Suprapubic skin (tissue), 4 donors: ENCODE results near the gene TMEM259. TPM values are rescaled to one million over a fixed set of nuclear protein-coding genes. Genes with fewer than 3 reads are reported as not detected.

ENCODE experiments used
- DNase-seq, 2 donors: peaks; one replicate each; pipeline ENCODE4 v3.0.0-alpha.2; 2019; ENCODE audit warnings: low spot score in 2 of 2
- H3K27ac ChIP-seq: fragments of 200-600 bp; sonication (generic); one replicate; pipeline ENCODE4 v1.5.1; 2019
- H3K27me3 ChIP-seq: fragments of 200-600 bp; sonication (generic); one replicate; pipeline ENCODE4 v1.5.1; 2019
- H3K36me3 ChIP-seq: fragments of 200-600 bp; sonication (generic); one replicate; pipeline ENCODE4 v1.5.1; 2019
- H3K4me1 ChIP-seq: fragments of 200-600 bp; sonication (generic); one replicate; pipeline ENCODE4 v1.5.1; 2019
- H3K4me3 ChIP-seq: fragments of 200-600 bp; sonication (generic); one replicate; pipeline ENCODE4 v1.5.1; 2019; ENCODE audit warnings: mild to moderate bottlenecking
- H3K9me3 ChIP-seq: fragments of 200-600 bp; sonication (generic); one replicate; pipeline ENCODE4 v1.5.1; 2019
- CTCF ChIP-seq, 2 donors: fragments of 200-600 bp in 1 of 2; fragments of 450-650 bp in 1 of 2; sonication (generic) in 1 of 2; IDR thresholded peaks; one replicate each; pipeline ENCODE4 v1.5.1; 2016 to 2019; ENCODE audit warnings: antibody characterized with exemption in 2 of 2, mild to moderate bottlenecking in 1 of 2, moderate library complexity in 1 of 2
- EP300 ChIP-seq: sonication (generic); formaldehyde crosslinking; IDR thresholded peaks from one replicate; pipeline ENCODE4 v1.6.1; 2017; ENCODE audit warnings: antibody characterized with exemption
- POLR2A ChIP-seq, 2 donors: fragments of 450-650 bp; IDR thresholded peaks; one replicate each; pipeline ENCODE4 v1.6.1; 2017; ENCODE audit warnings: antibody characterized with exemption in 2 of 2, mild to moderate bottlenecking in 2 of 2, moderate library complexity in 2 of 2
- POLR2AphosphoS5 ChIP-seq, 3 donors: sonication (generic); formaldehyde crosslinking; IDR thresholded peaks; one replicate each; pipeline ENCODE4 v1.6.1; 2017; ENCODE audit warnings: antibody characterized with exemption in 3 of 3
- WGBS: methylation state at CpG from one replicate; pipeline ENCODE4 v1.1.5; 2018; 5-methylcytosine and 5-hydroxymethylcytosine counted together
- total RNA-seq, 4 donors: library from RNA; depleted of rRNA; stranded (reverse); fragments of >200 nt; gene quantifications; one replicate each; pipeline ENCODE4 v1.1.0, GENCODE V29; 2016

TMEM259 gene
- total RNA-seq, 4 donors from 2014 or later, result 165 to 349 (median 243) TPM

DNA sequence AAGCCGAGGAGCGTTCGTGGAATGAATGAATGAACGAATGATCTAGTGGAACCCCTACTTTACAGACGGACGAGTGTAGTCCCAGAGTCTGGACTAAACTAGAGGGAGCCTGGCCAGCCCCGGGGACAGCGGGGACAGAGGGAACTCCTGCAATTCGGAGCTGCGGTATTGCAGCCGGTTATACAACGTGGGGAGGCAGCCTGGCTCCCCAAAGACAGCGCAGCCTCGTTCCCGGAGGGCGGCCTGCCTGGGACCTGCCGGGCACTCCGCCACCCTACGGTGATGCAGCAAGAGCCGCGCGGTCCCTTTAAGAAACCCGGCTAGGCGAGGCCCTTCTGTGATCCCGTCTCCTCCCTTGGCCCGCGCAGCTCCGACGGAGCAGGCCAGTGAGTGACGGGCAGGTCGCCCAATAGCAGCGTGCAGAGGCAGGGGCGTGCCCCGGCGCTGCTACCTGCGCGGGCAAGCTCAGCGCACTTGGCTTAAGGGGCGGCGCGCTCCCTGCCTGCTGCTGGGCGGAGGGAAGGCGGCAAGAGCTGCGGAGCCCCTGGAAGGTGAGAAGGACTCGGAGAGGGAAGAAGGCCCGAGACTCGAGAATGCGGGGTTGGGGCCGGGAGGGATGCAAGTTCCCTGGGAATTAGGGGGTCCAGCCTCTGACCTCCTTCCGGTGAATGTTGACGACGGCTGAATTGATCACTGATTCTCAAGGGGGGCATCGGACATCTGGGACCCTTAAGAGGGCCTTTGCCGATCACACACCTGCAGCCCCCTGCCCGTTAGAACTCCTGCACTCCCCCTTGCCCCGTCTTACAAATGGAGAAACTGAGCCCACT lies 18.9 kb upstream of the TMEM259 start, which contains the start of gene ABCA7:
Gene ABCA7 (plus strand): TSS at position 462 of the 830 bp plus-strand sequence. CDS start 1,255 bp downstream, outside the sequence.
- DNase-seq, result peak; percentile 97 to 98
- WGBS, result 4% methylated on average over 26 of the region's 56 CpGs
- TF ChIP-seq POLR2A (IDR thresholded peaks at IDR 0.05) (no peak), POLR2AphosphoS5 (IDR thresholded peaks at IDR 0.05) (peak in 1 of 3 donors; percentile 88)
- H3K27ac ChIP-seq, result no peak within 1 kb of the TSS
- H3K4me3 ChIP-seq, result peak within 1 kb of the TSS; percentile 54
- peaks cover 23% of the 10 kb centered on the region for H3K36me3 ChIP-seq
- peaks cover 60% of the 10 kb centered on the region for H3K4me1 ChIP-seq
- H3K27me3 ChIP-seq, result no peaks in the 10 kb centered on the region
- no peaks in the 10 kb centered on the region for H3K9me3 ChIP-seq

DNA sequence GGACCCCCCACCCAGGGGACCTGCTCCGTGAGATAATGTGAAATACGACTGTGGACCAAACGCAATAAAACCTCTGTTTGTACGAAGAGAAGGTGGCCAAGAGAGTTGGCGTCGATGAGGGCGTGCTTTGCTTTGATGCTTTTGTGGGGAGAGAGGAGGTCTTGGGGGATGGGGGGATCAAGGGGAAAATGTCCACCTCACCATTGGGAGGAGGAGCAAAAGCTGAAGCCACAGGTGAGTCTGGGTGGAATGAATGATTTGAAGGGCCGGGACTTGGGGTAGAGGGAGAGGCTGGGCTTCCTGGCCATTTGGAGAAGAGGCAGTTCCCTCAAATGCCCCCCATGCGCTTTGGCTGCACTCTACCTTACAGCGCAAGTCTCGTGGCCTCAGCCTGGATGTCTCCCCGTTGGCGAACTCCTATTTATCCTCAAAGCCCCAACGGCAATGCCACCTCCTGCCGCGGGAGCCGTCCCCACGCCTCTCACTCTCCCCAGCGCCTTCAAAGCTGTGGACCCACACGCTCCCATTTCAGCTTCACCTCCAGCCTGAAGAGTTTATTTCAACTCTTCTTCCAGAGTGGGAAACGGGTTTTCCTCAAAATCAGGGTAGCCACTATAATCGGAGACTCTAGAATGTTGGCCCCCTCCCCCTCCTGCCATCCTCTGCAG lies 18.2 kb upstream of the TMEM259 start:
- Histone ChIP-seq H3K27me3 (no peaks in the 10 kb centered on the region), H3K9me3 (no peaks in the 10 kb centered on the region), H3K27ac (no peak overlapping the region), H3K4me1 (peaks cover 60% of the 10 kb centered on the region), H3K4me3 (peak overlapping the region; percentile 54), H3K36me3 (peaks cover 23% of the 10 kb centered on the region)
- DNase-seq, result no peak
- WGBS, result 65% methylated on average over 22 of the region's 22 CpGs
- TF ChIP-seq POLR2AphosphoS5 (IDR thresholded peaks at IDR 0.05) (no peak), EP300 (no peak), CTCF (IDR thresholded peaks at IDR 0.05) (no peak), POLR2A (IDR thresholded peaks at IDR 0.05) (no peak)

DNA sequence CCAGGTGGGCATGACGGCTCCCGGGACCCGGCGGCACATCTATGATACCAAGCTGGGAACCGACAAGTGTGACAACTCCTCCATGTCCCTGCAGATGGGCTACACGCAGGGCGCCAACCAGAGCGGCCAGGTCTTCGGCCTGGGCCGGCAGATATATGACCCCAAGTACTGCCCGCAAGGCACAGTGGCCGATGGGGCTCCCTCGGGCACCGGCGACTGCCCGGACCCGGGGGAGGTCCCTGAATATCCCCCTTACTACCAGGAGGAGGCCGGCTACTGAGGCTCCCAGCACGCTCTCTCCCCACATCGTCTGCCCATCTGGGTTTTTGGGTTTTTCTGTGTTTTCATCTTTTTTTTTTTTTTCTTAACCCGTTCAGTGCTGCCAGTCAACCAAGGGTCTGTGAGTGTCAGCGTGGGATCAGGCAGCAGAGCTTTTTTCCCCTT lies 16.7 kb upstream of the TMEM259 start:
- Histone ChIP-seq H3K4me3 (no peak overlapping the region), H3K9me3 (no peaks in the 10 kb centered on the region), H3K36me3 (peaks cover 30% of the 10 kb centered on the region), H3K4me1 (peaks cover 52% of the 10 kb centered on the region), H3K27me3 (no peaks in the 10 kb centered on the region), H3K27ac (peak overlapping the region; percentile 59)
- no peak for DNase-seq
- TF ChIP-seq POLR2AphosphoS5 (IDR thresholded peaks at IDR 0.05), result no peak
- no peak for TF ChIP-seq CTCF (IDR thresholded peaks at IDR 0.05)
- no peak for TF ChIP-seq POLR2A (IDR thresholded peaks at IDR 0.05)
- TF ChIP-seq EP300, result no peak
- 69% methylated on average over 18 of the region's 22 CpGs for WGBS

GRCh38 chr19:1035998-1036621 lies 15.2 kb upstream of the TMEM259 start:
- Histone ChIP-seq H3K9me3 (no peaks in the 10 kb centered on the region), H3K4me1 (peaks cover 36% of the 10 kb centered on the region), H3K27me3 (no peaks in the 10 kb centered on the region), H3K36me3 (peaks cover 41% of the 10 kb centered on the region), H3K27ac (no peak overlapping the region), H3K4me3 (no peak overlapping the region)
- no peak for DNase-seq
- no peak for TF ChIP-seq EP300
- no peak for TF ChIP-seq POLR2AphosphoS5 (IDR thresholded peaks at IDR 0.05)
- no peak for TF ChIP-seq POLR2A (IDR thresholded peaks at IDR 0.05)
- no peak for TF ChIP-seq CTCF (IDR thresholded peaks at IDR 0.05)
- WGBS, result 91% methylated on average over 23 of the region's 29 CpGs

DNA sequence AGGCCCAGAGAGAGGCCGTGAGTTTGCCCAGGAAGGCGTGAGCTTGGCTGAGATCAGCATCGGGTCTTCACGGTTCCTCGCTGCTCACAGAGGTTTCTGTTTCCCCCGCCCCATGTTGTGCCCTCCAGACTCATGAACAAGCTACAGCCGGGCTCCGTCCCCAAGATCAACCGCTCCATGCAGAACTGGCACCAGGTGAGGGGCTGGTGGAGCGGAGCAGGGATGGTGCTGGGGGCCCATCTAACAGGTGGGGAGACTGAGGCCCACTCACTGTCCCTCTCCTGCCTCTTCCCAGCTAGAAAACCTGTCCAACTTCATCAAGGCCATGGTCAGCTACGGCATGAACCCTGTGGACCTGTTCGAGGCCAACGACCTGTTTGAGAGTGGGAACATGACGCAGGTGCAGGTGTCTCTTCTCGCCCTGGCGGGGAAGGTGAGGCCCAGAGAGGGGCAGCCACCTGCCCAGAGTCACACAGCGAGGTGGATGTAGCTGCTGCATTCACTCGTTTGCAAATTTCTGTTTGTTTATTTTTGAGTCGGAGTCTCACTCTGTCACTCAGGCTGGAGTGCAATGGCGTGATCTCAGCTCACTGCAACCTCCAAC lies 11.4 kb upstream of the TMEM259 start:
- 86% methylated on average over 19 of the region's 20 CpGs for WGBS
- DNase-seq, result no peak
- Histone ChIP-seq H3K4me1 (peaks cover 36% of the 10 kb centered on the region), H3K27ac (no peak overlapping the region), H3K27me3 (no peaks in the 10 kb centered on the region), H3K36me3 (peaks cover 45% of the 10 kb centered on the region), H3K9me3 (no peaks in the 10 kb centered on the region), H3K4me3 (no peak overlapping the region)
- no peak for TF ChIP-seq EP300
- TF ChIP-seq CTCF (IDR thresholded peaks at IDR 0.05), result no peak
- no peak for TF ChIP-seq POLR2A (IDR thresholded peaks at IDR 0.05)
- no peak for TF ChIP-seq POLR2AphosphoS5 (IDR thresholded peaks at IDR 0.05)
